T-helper 2 cell (primary cell): ENCODE data around the gene ALK.
"Not testable (repeated sequence)": the region's sequence is repeated elsewhere in the genome, so short reads cannot be mapped to it uniquely, and the experiment has no call there.

ENCODE experiments used
- DNase-seq, 5 experiments: peaks; one replicate each; pipeline versions ENCODE4 v3.0.0 to v3.0.0-alpha.2; 2012 to 2022

Gene ALK

DNA sequence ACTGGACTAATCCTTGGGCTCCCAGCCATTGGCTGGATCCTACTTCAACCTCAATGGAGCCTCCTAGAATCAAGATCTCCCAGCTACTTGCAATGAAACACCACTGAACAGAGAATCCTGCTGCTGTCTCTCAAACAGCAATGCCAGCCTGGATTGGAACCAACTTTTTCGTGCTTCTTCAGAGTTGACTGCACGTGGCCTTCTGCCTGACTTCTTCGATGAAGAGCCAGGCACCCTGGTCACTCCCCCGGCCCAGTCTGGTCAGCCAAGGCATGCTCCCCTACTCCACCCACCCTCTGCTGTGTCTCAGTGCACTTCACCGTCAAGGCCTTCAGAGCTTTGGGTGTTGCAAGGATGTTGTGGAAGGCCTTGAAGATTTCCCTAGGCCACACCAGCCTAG, 657.5 kb downstream of the ALK start:
- DNase-seq, result no peak

DNA sequence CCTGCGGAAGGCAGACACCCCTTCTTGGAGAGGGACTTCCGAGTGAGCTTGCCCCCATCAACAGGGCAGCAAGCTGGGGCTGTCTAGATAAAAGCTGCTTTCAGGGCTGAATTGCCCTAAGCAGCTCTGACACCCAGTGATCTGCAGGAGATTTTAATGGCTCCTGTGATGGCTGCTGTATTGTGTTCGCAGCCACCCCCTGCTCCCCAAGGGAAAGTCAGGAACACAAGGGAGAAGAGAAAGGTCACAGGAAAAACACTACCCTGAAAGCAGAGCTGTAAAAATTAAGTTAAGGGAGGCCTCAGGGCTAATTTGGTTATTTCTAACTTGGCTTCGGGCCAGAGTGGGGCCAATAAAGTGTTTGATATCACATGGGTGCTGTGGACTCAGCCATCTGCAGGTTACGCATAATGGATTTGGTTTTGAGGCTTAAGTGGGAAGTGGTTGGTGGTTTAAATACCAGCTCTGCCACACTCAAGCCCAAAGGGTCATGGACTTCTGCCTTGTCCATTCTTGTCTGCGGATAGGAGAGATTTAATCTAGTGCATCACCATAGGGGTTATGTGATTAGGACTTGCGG, 658.6 kb downstream of the ALK start:
- no peak for DNase-seq

DNA sequence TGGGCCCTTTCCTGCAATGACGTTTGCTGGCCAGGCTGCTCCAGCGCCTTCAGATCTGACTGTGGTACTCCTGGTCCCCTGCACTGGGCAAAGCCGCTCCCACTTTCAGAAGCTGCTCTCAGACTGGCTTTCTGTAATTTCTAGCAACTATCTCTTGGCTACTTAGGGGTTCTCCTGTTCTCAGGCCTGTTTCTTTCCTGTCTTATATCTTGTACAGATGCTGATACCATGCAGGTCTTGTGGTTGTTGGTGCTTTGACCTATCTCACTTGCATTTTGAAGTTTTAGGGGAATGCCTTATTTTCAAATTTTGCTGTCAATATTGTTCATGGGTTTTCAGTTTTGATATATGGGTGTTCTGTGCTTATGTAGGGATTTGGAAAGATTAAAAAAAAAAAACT, 660.4 kb downstream of the ALK start:
- DNase-seq, result no peak

DNA sequence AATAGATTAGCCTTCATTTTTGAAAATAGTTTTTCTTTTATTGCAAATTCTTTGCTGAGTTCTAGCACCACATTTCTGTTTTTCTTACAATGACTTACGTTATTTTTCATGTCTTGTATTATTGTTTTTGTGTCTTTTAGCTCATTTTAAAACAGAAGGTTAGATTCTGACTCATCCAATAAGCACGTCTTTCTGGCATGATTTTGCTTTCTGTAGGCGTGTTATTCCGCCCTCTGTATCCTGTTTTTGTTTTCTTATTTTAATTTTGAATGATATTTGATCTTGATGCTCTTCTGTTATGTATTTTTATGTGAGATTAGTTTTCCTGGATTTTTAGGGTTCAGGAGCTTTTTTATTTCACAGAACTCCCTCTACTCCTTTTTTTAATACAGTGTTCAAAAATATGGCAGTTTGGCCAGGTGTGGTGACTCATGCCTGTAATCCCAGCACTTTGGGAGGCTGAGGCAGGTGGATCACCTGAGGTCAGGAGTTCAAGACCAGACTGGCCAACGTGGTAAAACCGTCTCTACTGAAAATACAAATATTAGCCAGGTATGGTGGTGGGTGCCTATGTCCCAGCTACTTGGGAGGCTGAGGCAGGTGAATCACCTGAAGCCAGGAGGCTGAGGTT, 661.1 kb downstream of the ALK start:
- DNase-seq, result no peak

DNA sequence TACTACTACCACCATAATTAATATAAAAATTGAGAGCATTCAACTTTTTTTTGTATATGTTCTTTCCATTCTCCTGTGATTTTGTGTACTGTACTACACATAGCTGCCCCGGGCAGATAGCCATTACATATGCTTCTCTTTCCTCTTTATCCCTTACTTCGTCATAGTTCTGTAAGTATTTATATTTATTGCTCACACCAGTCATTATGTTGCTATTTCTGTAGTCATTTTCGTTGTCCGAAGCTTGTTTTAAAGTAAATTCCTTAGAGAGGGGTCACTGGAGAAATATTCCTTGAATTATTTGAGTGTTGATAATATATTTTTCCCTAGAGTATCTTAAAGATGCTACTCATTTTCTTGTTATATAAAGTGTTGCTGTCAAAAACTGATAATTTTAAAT, 662.2 kb downstream of the ALK start:
- no peak for DNase-seq

DNA sequence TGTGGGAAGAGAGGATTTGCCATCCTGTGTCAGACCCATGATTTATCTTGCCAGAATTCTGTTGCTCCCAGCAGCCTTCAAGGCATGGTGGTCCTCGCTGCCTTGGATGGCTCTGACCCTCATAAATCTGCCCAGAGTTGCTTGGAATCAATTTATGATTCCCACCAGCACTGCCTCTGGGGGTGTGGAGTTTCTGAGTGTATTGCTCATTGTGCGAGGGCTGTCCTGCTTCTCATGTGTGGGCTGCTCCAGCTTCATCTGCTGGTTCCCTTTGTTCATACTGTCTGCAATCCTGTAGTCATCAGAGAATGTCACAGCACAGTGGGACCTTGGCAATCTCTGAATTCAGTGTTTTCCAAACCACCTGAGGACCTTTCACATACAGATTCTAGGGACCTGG, 666.4 kb downstream of the ALK start:
- DNase-seq, result no peak

DNA sequence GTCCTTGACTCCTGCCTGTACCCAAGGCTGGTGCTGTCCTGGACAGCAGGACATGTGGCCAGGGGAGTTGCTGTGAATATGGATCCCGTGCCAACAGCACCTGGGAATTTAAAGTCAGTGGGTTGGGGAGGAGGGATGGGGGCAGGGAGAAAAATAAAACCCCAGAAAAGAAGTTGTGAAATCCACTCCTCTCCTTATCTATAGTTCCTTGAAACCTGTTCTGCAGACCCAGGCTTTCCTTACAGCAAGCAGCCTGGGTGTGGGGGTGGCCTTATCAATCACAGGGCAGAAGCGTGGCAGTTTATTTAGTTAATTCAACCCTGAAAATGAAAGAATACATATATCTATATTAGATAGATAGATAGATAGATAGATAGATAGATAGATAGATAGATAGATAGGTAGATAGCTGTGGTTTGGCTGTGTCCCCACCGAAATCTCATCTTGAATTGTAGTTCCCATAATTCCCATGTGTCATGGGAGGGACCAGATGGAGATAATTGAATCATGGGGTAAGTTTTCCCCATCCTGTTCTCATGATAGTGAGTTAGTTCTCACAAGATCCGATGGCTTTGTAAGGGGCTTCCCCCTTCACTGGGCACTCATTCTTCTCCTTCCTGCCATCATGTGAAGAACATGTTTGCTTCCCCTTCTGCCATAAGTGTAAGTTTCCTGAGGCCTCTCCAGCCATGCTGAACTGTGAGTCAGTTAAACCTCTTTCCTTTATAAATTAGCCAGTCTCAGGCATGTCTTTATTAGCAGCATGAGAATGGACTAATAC, 667.7 kb downstream of the ALK start:
- DNase-seq, result not testable (repeated sequence)

DNA sequence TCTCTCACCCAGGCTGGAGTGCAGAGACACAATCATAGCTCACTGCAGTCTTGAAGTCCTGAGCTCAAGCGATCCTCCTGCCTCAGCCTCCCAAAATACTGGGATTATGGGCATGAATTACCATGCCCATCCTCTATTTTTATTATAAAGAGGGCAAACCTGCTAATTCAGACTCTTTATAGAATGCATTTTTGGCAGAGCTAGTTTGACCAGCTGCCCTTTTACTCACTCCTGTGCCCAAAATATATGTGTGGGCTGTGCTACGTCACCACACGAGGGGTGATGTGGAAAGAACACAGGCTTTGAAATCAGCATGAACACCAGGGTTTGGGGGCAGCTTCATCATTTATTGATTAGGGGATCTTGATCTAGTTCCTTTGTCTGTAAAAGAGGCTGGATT, 668.4 kb downstream of the ALK start:
- DNase-seq, result no peak

DNA sequence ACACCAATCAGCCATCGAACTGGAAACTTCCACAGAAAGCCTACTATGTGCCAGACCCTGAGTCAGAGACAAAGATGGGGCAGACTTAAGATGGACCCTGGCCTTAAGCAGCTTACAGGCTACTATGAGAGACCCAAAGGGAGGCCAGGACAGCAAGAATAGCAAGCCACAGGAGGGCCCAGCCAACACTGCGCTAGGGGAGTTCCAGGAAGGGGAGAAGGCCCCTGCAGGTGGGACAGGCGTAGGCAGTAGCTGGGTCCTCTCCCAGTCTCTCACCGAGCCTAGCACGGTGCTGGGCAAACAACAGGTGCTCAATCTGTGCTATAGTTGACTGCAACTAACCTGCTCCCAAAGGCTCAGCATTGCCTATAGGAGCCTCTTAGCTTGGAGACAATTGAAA, 670.0 kb downstream of the ALK start:
- DNase-seq, result no peak

DNA sequence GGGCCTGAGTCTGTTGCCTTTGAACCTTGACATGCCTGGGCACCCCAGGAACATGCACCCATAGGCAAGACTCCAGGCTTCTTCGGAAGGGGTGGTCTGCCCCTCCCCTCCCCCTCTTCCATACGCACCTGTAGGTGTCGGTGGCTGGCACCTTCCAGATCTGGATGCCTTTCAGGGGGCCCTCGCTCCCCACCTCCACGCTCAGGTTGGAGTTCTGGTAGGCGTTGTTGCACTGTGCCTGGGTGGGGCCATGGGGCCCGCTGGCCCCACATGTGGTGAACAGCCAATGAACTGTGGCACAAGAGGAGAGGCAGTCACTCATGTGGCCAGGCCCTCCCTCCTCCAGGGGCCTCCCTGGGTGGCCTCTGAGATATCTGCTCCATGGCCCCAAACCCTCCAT, 670.4 kb downstream of the ALK start:
- no peak for DNase-seq

DNA sequence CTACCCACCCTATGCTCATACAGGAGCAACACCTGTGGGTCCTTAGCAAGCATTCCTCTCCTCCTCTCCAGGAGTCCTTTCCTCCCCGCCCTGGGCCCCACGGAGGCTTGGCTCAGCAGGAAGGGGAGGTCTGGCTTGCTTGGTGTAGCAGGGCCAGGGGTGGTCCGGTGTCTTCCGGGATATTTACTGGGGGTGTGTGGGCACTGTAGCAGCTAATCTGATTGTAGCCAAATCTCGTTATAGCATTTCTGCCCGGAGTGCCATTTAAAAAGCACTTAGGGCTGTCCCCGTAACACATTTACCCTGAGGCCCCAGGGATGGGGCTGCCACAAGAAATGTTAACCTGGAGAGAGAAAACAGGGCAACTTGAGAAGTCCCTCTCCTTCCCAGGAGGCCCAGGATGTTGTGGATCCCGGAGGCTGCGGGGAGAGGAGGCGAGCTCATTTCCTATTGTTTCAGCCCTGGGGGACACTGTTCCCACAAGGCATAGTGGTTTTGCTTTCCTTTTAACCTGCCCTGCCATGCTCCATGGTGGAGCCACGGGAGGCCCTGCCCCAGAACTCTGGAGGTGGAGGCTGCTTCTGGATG, 671.6 kb downstream of the ALK start:
- DNase-seq, result no peak

DNA sequence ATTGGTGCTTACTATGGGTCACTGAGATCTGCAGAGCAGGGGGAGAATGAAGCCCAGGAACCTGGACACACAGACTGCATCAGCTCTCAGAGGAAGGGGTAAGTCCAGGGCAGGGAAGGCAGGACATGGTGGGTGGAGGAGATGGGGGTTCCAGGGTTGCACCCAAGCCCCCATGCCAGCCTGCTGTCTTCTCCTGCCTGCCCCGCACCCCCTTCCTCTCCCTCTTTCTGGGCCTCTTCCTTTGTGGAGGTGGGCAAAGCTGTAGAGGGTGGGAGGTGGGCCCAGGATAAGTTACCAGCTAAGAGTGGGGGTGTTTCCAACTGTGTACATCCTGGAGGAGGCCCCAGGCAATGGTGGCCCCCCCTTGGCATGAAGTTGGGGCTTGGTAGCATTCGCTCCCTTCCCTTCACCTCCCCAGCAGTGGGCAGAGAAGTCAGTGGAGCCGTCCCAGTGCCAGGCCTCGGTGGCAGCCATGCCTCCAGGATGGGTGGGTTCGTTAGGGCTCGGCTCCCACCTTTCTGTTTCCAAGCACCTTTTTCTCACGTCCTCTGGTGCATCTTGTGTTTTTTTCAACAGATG, 674.0 kb downstream of the ALK start:
- no peak for DNase-seq

DNA sequence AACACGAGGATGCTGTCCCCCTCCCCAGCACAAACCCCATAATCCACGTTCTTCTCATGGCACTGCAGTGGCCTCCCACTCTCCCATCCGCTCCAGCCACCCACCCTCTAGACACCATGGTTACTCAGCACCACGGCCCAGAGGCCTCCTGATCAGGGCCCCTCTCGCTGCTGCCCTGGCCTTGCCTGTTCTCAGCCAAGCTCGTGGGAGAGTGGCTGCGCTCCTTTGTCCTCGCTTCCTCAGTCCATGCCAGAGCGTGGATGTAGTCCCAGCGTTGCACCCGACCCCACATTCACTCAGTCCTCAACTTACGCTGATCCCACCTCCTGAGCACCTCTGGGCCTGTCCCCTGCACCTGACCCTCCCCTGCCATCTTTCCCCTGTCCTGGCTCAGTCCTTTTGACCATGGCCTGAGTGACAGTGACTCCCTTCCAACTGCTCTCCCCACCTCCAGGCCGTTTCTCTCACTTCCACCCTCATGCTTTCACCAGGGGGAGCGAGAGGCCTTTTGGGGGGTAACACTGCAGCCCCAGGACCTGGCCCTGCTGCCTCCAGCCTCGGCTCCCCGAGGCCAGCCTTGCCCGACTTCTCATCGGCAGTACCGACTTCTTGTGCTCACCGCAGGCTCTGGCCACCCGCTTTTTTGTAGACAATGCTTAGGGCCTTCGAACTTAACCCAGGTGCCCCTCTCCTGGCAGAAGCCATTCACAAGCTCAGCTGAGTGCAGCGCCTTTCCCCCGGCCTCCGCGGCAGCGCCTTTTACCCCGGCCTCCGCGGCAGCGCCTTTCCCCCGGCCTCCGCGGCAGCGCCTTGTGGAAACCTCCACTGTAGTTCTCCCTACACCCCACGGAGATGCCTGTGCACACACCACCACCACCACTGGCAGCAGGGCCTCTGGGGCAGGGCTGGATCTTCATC, 674.7 kb downstream of the ALK start:
- no peak for DNase-seq

DNA sequence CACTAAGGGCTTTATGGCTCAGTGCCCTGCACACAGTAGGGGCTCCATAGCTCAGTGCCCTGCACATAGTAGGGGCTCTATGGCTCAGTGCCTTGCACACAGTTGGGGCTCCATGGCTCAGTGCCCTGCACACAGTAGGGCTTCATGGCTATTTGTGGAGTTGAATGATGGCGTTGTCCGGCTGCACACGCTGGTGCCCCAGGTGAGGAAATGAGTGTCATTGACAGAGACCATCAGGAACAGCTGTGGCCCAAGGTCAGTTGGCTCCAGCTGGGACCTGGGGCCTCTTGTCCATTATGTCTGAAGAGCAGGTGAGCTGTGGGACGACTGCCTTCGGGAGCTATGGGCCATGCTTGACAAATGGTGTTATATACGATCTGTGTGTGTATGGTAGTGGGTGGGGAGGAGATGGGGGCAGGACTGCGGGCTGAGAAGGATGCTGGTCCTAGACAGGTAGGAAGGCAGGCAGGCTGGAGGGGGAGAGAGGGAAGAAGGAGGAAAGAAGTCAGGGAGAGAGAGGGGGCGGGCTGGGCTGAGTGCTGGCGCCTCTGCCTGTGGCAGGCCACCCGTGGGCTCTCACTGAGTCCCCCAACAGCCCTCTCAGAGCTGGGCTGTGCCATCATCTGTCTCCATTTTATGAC, 675.5 kb downstream of the ALK start:
- no peak for DNase-seq

DNA sequence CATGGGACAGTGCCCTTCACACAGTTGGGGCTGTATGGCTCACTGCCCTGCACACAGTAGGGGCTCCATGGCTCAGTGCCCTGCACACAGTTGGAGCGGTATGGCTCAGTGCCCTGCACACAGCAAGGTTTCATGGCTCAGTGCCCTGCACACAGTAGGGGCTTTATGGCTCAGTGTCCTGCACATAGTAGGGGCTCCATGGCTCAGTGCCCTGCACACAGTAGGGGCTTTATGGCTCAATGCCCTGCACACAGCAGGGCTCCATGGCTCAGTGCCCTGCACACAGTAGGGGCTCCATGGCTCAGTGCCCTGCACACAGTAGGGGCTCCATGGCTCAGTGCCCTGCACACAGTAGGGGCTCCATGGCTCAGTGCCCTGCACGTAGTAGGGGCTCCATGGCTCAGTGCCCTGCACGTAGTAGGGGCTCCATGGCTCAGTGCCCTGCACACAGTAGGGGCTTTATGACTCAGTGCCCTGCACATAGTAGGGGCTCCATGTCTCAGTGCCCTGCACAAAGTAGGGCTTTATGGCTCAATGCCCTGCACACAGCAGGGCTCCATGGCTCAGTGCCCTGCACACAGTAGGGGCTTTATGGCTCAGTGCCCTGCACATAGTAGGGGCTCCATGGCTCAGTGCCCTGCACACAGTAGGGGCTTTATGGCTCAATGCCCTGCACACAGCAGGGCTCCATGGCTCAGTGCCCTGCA, 676.2 kb downstream of the ALK start:
- DNase-seq, result not testable (repeated sequence)

DNA sequence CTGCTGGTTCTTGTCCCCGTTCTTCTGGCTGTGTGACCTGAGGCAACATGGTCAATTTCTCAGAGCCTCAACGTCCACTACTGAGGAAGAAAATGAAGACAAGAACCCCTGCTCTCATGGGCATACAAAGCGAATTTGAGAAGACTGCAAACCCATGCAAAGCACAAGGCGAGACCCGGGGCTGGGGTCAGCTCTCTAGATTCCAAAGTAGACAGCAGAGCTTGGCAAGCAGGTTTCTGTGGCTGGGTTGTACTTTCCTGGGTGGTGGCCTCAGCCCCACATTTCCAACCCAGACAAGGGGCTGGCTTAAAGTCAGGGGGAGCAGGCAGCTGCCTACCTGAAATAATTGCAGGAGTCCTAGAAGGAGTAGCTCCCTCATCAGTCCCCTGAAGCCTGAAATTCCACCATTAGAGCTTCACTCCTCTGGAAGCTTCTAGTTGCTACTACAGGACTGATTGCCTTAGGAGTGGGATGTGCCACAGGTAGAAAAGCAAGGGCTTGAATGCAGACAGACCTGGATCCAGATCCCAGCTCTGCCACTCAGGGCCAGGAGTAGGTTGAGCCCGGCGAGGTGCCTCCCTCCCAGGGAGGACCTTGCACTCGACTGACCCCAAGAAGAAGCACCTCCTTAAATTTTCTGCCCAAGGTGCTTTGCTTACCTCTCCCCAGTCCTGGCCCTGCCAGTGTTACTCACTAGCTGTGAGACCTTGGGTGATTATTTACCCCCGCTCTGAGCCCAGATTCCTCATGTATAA, 678.6 kb downstream of the ALK start:
- DNase-seq, result no peak

DNA sequence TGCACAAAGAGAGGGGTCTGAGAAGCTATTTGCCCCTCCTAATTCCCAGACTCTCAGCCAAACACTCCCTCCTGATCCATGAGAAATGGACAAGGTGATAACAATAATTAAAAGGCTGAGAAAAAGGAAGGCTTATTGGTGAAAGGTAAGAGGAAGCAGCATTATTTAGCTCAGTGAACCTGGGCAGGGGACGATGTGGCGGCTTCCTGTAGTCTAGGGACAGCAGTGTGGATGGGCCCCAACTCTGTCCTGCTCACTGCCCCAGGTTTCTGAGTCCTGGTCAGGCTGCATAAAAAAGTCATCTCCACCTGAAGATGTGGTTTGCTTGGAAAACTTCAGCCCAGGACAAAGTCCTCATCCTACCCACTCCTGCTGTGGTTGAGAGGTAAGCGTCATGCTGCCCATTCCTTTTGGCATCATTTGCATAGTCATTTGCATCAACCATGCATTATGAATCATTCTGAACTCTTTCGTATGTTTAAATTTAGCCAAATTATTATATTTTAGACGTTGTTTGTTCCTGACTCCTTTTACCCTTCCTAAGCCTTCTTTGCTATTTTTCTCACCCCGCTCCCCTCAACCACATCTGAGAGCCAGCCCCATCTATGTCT, 679.3 kb downstream of the ALK start:
- no peak for DNase-seq

DNA sequence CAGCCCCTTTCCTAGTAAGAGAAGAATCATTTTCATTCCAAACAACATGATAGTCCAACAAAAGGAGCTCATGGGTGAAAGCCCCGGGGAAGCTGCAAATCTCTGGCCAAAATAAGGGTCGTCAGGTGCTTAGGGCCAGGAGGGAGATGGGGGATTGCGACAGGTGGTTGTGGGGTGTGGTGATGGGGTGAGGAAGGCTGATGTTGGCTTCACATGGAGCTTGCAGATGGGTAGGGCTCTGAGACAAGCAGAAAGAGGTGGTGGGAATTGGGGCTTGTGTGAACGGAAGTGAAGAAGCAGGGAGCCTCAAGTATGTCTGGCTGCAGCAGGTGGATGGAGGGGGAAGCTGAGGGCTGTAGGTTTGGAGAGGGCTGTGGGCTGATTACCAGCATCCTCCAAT, 680.0 kb downstream of the ALK start:
- DNase-seq, result no peak

DNA sequence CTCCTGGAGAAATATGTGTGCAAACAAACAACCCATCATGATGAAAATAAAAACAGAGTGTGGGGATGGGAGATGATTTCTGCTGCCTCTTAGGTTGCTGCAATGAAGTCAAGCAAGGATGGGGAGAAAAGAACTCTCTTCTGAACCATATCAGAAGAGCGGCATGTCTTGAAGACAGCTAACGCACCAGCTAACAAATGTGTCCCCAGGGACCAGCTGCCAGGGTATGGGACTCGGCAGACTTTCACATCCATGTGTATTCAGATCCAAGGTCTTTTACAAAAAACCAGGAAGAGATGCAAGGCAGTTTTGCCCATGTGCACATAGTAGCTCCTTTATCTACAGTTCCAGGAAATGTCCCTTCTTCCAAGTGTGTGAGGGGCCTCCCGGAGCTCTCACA, 680.8 kb downstream of the ALK start:
- no peak for DNase-seq
